Esophagus muscularis mucosa (tissue), 3 donors: Measurements from ENCODE around the gene PYGB.

Source experiments
- POLR2A ChIP-seq: fragments of 450-650 bp; IDR thresholded peaks from one replicate; pipeline ENCODE4 v1.6.1; 2017; ENCODE audit warnings: antibody characterized with exemption, moderate library complexity, mild to moderate bottlenecking, low read depth
- POLR2AphosphoS5 ChIP-seq, 2 donors: sonication (generic); formaldehyde crosslinking; IDR thresholded peaks; one replicate each; pipeline ENCODE4 v1.6.1; 2017; ENCODE audit warnings: antibody characterized with exemption in 2 of 2
- TF ChIP-seq, protein P1 (sequence below), 3 experiments: fragments of 200-600 bp in 2 of 3; fragments of 450-650 bp in 1 of 3; sonication (generic) in 2 of 3; IDR thresholded peaks; one replicate each; pipeline ENCODE4 v1.5.1; 2017 to 2019; ENCODE audit warnings: antibody characterized with exemption in 3 of 3, mild to moderate bottlenecking in 2 of 3, moderate library complexity in 1 of 3

DNA sequence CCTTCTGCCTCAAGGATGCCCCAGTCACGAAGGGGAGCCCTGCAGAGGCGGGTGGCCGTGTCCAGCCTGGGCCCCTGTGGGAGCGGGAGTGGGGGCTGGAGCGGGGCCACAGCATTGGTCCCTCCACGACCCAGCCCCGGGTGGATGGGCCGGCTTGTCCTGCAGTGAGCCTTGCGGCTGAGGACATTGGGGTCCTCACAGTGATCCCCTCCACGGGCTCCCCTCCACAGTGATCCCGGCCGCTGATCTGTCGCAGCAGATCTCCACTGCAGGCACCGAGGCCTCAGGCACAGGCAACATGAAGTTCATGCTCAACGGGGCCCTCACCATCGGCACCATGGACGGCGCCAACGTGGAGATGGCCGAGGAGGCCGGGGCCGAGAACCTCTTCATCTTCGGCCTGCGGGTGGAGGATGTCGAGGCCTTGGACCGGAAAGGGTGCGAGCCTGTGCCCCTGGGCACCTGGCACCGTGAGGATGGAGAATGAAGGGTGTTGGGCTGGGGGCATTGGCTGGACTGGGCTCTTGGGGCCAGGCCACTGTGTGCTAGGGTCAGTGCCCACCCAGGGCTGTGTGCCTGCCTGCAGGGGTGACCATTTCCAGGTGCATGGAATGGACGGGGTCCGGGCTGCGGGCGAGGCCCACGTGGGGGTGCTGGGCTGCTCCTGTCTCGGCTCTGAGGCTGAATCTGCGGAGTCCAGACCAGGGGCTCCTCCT, 44.4 kb downstream of the PYGB start:
- TF ChIP-seq POLR2A (no peak), POLR2AphosphoS5 (IDR thresholded peaks at IDR 0.05) (no peak)
- TF ChIP-seq, protein P1, sequence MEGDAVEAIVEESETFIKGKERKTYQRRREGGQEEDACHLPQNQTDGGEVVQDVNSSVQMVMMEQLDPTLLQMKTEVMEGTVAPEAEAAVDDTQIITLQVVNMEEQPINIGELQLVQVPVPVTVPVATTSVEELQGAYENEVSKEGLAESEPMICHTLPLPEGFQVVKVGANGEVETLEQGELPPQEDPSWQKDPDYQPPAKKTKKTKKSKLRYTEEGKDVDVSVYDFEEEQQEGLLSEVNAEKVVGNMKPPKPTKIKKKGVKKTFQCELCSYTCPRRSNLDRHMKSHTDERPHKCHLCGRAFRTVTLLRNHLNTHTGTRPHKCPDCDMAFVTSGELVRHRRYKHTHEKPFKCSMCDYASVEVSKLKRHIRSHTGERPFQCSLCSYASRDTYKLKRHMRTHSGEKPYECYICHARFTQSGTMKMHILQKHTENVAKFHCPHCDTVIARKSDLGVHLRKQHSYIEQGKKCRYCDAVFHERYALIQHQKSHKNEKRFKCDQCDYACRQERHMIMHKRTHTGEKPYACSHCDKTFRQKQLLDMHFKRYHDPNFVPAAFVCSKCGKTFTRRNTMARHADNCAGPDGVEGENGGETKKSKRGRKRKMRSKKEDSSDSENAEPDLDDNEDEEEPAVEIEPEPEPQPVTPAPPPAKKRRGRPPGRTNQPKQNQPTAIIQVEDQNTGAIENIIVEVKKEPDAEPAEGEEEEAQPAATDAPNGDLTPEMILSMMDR (IDR thresholded peaks at IDR 0.05) = no peak
